IMR-90 (cell line): ENCODE data around the gene ZNF219. TPM values are rescaled to one million over a fixed set of nuclear protein-coding genes. Genes with fewer than 3 reads are reported as not detected.

Experiments used
- ATAC-seq: fragments of 200-7000 bp; cut with Tn5 transposase; 2 replicates; pipeline ENCODE4 v1.9.1; 2020; ENCODE audit warnings: low read depth, mild to moderate bottlenecking, moderate library complexity
- BruUV-seq: library from RNA; stranded (reverse); fragments of 400-500 nt; replicated peaks from 2 replicates; lab custom pipeline; 2021; lab: Mats Ljungman, UMichigan
- CTCF ChIA-PET: fragments of 300-600 bp; formaldehyde crosslinking; extraction: SDS; loops from one replicate; lab custom pipeline; 2021; ENCODE audit warnings: antibody characterized with exemption; lab: Yijun Ruan, JAX
- POLR2A ChIA-PET: fragments of 300-600 bp; sonication (Branson Sonifier 250); formaldehyde crosslinking; loops from one replicate; lab custom pipeline; 2022; ENCODE audit warnings: antibody characterized with exemption; ENCODE audit not compliant: unreplicated experiment; lab: Charles Lee
- DNase-seq: peaks from one replicate; pipeline ENCODE4 v3.0.0; 2013
- H2AFZ ChIP-seq: replicated peaks from 2 replicates; pipeline ENCODE3; 2013; ENCODE audit warnings: low read length, mild to moderate bottlenecking; ENCODE audit not compliant: poor library complexity
- H2AK5ac ChIP-seq: 2 replicates; pipeline ENCODE4 v1.6.1; 2013; ENCODE audit warnings: low read depth, low read length, inconsistent platforms
- H2AK9ac ChIP-seq: replicated peaks from 2 replicates; pipeline ENCODE3; 2013; ENCODE audit warnings: mild to moderate bottlenecking, low read depth, low read length, moderate library complexity; ENCODE audit not compliant: poor library complexity
- H2BK120ac ChIP-seq: 2 replicates; pipeline ENCODE4 v1.6.1; 2013; ENCODE audit warnings: low read depth, low read length, inconsistent platforms
- H2BK15ac ChIP-seq: 3 replicates; pipeline ENCODE4 v1.6.1; 2013; ENCODE audit warnings: low read depth, low read length, inconsistent platforms
- H2BK20ac ChIP-seq: 2 replicates; pipeline ENCODE4 v1.6.1; 2013; ENCODE audit warnings: low read depth, mild to moderate bottlenecking, inconsistent platforms, low read length, moderate library complexity
- H2BK5ac ChIP-seq: 2 replicates; pipeline ENCODE4 v1.6.1; 2013; ENCODE audit warnings: mild to moderate bottlenecking, low read depth, low read length, inconsistent platforms; ENCODE audit not compliant: poor library complexity, severe bottlenecking
- H3K14ac ChIP-seq: replicated peaks from 2 replicates; pipeline ENCODE4 v1.6.1; 2013; ENCODE audit warnings: low read depth, low read length, inconsistent platforms
- H3K18ac ChIP-seq: 2 replicates; pipeline ENCODE4 v1.6.1; 2013; ENCODE audit warnings: low read depth, low read length, control low read depth
- H3K23ac ChIP-seq: 2 replicates; pipeline ENCODE4 v1.6.1; 2013; ENCODE audit warnings: low read depth, low read length, inconsistent platforms
- H3K27ac ChIP-seq: 2 replicates; pipeline ENCODE4 v1.5.1; 2013; ENCODE audit warnings: mild to moderate bottlenecking, control low read depth, low read length; ENCODE audit not compliant: insufficient read depth
- H3K27me3 ChIP-seq: 2 replicates; pipeline ENCODE4 v1.6.1; 2013; ENCODE audit warnings: low read length; ENCODE audit not compliant: control insufficient read depth, insufficient read depth
- H3K36me3 ChIP-seq: 2 replicates; pipeline ENCODE4 v1.6.1; 2013; ENCODE audit warnings: low read length, mixed read lengths; ENCODE audit not compliant: control insufficient read depth, insufficient read depth
- H3K4ac ChIP-seq: 2 replicates; pipeline ENCODE4 v1.6.1; 2013; ENCODE audit warnings: low read depth, low read length, inconsistent platforms
- H3K4me1 ChIP-seq: 2 replicates; pipeline ENCODE4 v1.6.1; 2013; ENCODE audit warnings: low read length, mixed read lengths; ENCODE audit not compliant: control insufficient read depth, insufficient read depth
- H3K4me2 ChIP-seq: 2 replicates; pipeline ENCODE4 v1.6.1; 2013; ENCODE audit warnings: low read depth, mild to moderate bottlenecking, control low read depth, low read length, moderate library complexity
- H3K4me3 ChIP-seq: 2 replicates; pipeline ENCODE4 v1.5.1; 2013; ENCODE audit warnings: low read depth, mild to moderate bottlenecking, control low read depth, low read length, moderate library complexity; ENCODE audit not compliant: insufficient read depth
- H3K56ac ChIP-seq: 2 replicates; pipeline ENCODE4 v1.6.1; 2013; ENCODE audit warnings: low read length, inconsistent platforms; ENCODE audit not compliant: insufficient read depth; ENCODE audit errors: extremely low read depth
- H3K79me1 ChIP-seq, 2 experiments: 2 replicates each; pipeline ENCODE4 v1.6.1; 2013; ENCODE audit warnings: low read length in 2 of 2, inconsistent platforms in 1 of 2, low read depth in 1 of 2
- H3K9ac ChIP-seq: 2 replicates; pipeline ENCODE4 v1.6.1; 2013; ENCODE audit warnings: low read depth, low read length, control low read depth
- H3K9me1 ChIP-seq: 2 replicates; pipeline ENCODE4 v1.6.1; 2013; ENCODE audit warnings: low read length, inconsistent platforms; ENCODE audit not compliant: insufficient read depth
- H3K9me3 ChIP-seq: 2 replicates; pipeline ENCODE4 v1.6.1; 2013; ENCODE audit warnings: low read length; ENCODE audit not compliant: control insufficient read depth, insufficient read depth
- H4K20me1 ChIP-seq: 2 replicates; pipeline ENCODE4 v1.6.1; 2013; ENCODE audit warnings: low read length, inconsistent platforms; ENCODE audit not compliant: insufficient read depth
- H4K5ac ChIP-seq: 2 replicates; pipeline ENCODE4 v1.6.1; 2013; ENCODE audit warnings: mild to moderate bottlenecking, low read depth, low read length, control low read depth
- H4K8ac ChIP-seq, 2 experiments: 2 replicates each; pipeline ENCODE4 v1.6.1; 2013; ENCODE audit warnings: low read depth in 2 of 2, low read length in 2 of 2, control low read depth in 1 of 2, inconsistent platforms in 1 of 2
- H4K91ac ChIP-seq: 2 replicates; pipeline ENCODE4 v1.6.1; 2013; ENCODE audit warnings: low read depth, low read length, inconsistent platforms; ENCODE audit not compliant: insufficient read depth
- FOS ChIP-seq: fragments of 150-350 bp; IDR thresholded peaks from 2 replicates; pipeline ENCODE4 v1.6.1; 2016; ENCODE audit warnings: low read depth, low read length
- MAFK ChIP-seq: IDR thresholded peaks from 2 replicates; pipeline ENCODE4 v1.6.1; 2012; ENCODE audit warnings: low read depth, low read length, improper control_type of control experiment
- MXI1 ChIP-seq: IDR thresholded peaks from 2 replicates; pipeline ENCODE4 v1.6.1; 2012; ENCODE audit warnings: low read depth, mild to moderate bottlenecking, low read length, moderate library complexity, borderline replicate concordance
- RAD21 ChIP-seq: IDR thresholded peaks from 2 replicates; pipeline ENCODE4 v1.6.1; 2012; ENCODE audit warnings: low read length, improper control_type of control experiment
- RCOR1 ChIP-seq: IDR thresholded peaks from 2 replicates; pipeline ENCODE4 v1.6.1; 2012; ENCODE audit warnings: mild to moderate bottlenecking, low read length, improper control_type of control experiment; ENCODE audit not compliant: insufficient replicate concordance
- USF2 ChIP-seq: fragments of 150-350 bp; IDR thresholded peaks from 2 replicates; pipeline ENCODE4 v1.6.1; 2017; ENCODE audit warnings: mild to moderate bottlenecking, antibody characterized with exemption, low read length, low read depth
- WGBS, 2 experiments: methylation state at CpG; one replicate each; pipeline versions ENCODE4 v1.1.5 to v1.1.7; 2013; ENCODE audit warnings: missing lambda C conversion rate in 2 of 2; ENCODE audit not compliant: insufficient read length in 1 of 2; ENCODE audit errors: extremely low coverage in 2 of 2; 5-methylcytosine and 5-hydroxymethylcytosine counted together
- dilution Hi-C: fragments of 300-500 bp; cut with HindIII; formaldehyde crosslinking; loops from one replicate; pipeline ENCODE4 v1.14.3; 2018; ENCODE audit warnings: low sequenced_read_pairs; ENCODE audit not compliant: unreplicated experiment
- in situ Hi-C: fragments of 300-500 bp; cut with MboI; formaldehyde crosslinking; loops from 3 replicates; pipeline ENCODE4 v1.14.3; 2019; ENCODE audit warnings: low sequenced_read_pairs, inconsistent platforms, mixed read lengths
- intact Hi-C: fragments of 100-400 bp; cut with micrococcal nuclease; formaldehyde crosslinking; loops from 2 replicates; pipeline ENCODE4 v1.10.0; 2022
- polyA plus RNA-seq, 3 experiments: library from polyadenylated mRNA; depleted of rRNA; stranded (reverse); fragments of >200 nt; gene quantifications; 2 replicates each; pipeline ENCODE4 v1.2.3, GENCODE V29; 2012; ENCODE audit warnings: low replicate concordance in 1 of 3
- total RNA-seq: library from RNA; depleted of rRNA; stranded (reverse); fragments of >200 nt; gene quantifications from 2 replicates; pipeline ENCODE4 v1.2.3, GENCODE V29; 2012

ZNF219 gene
- total and polyA plus RNA-seq, 2 of the 4 experiments (the other 2 are of a cell fraction): 0.90 to 3.8 TPM

GRCh38 chr14:21103710-21104447 is 5.4 kb upstream of the ZNF219 start (continued):
- peak; percentile 32; the same call in 1 of the 2 replicates for TF ChIP-seq FOS
- TF ChIP-seq RCOR1: no peak
- no peak for TF ChIP-seq RAD21

GRCh38 chr14:21103411-21103709 is 4.9 kb upstream of the ZNF219 start:
- Histone ChIP-seq H4K91ac (peak overlapping the region; percentile 70), H3K4me3 (peak overlapping the region; percentile 36), H3K27ac (peak overlapping the region; percentile 39; the same call in 1 of the 2 replicates), H2AK9ac (peak overlapping the region; percentile 89), H3K36me3 (no peaks in the 10 kb centered on the region), H2AFZ (peak overlapping the region; percentile 100), H3K9me3 (no peaks in the 10 kb centered on the region), H3K4me1 (peaks cover 6% of the 10 kb centered on the region), H3K18ac (no peak overlapping the region), H3K4ac (peak overlapping the region; percentile 75), H4K5ac (peak overlapping the region; percentile 68), H2BK120ac (peak overlapping the region; percentile 64), H3K9ac (peak overlapping the region; percentile 64), H3K79me1 (0 out of 4 replicates have a peak, but pooled peaks cover 0 to 2% of the 10 kb centered on the region in 2 experiments), H3K27me3 (no peaks in the 10 kb centered on the region), H3K14ac (peak overlapping the region; percentile 82), H3K9me1 (peaks cover 3% of the 10 kb centered on the region; the same call in 1 of the 2 replicates), H4K8ac (peak overlapping the region; percentile 39 to 94), H2BK5ac (no peak overlapping the region), H4K20me1 (no peaks in the 10 kb centered on the region), H2AK5ac (no peak overlapping the region; the same call in 1 of the 2 replicates), H2BK20ac (no peak overlapping the region), H3K23ac (peak overlapping the region; percentile 70; the same call in 1 of the 2 replicates), H2BK15ac (peak overlapping the region; percentile 11; the same call in 1 of the 3 replicates), H3K56ac (peak overlapping the region; percentile 37), H3K4me2 (peak overlapping the region; percentile 85)
- intact Hi-C loops (loop anchor here (5.0 kb wide), 2 partner anchors 246 to 421 kb away; partner anchors contain the start of gene RNASE4), in situ Hi-C loops (loop anchor here (5.0 kb wide), 1 partner anchor 86 kb away; no protein-coding TSS in a partner anchor), dilution Hi-C loops (no loop called here)
- no TSS peak for BruUV-seq
- ChIA-PET CTCF (interaction anchor here (0.6 to 4.2 kb wide), 7 partner anchors 11 to 92 kb away, joined by 3 to 44 read pairs (median 6); no protein-coding TSS in a partner anchor), POLR2A (no interaction called here)
- 0% methylated on average over 2 of the region's 9 CpGs; no CpG with 5 or more reads in 1 of the 2 experiments for WGBS, 2 experiments
- ATAC-seq (no peak), DNase-seq (no peak)
- TF ChIP-seq MXI1: no peak
- TF ChIP-seq MAFK: no peak
- peak; percentile 82 for TF ChIP-seq USF2
